ENCODE data around the gene SIGLEC9. TPM values are rescaled to one million over a fixed set of nuclear protein-coding genes. Genes with fewer than 3 reads are reported as not detected.

SIGLEC9 gene
- total and polyA plus RNA-seq, 2 of the 8 experiments (the other 6 are each of a cell fraction or from before 2014, with no cell fraction given) = not detected

- H2BK120ac ChIP-seq (replicated peaks; ENCODE audit: low read depth, low read length) = no peak overlapping the region
- ChIA-PET CTCF (ENCODE audit: partially characterized antibody) (interaction anchor here (1.1 to 1.5 kb wide), 4 partner anchors 8 to 99 kb away, joined by 4 to 5 read pairs (median 4); no protein-coding TSS in a partner anchor), POLR2A (ENCODE audit: partially characterized antibody) (no interaction called here)
- H3K23ac ChIP-seq (ENCODE audit: insufficient read length) = no peak overlapping the region
- H3K56ac ChIP-seq (replicated peaks; ENCODE audit: insufficient read length, low read depth, low read length) = no peak overlapping the region
- no peak overlapping the region for H3K4me2 ChIP-seq (ENCODE audit: insufficient read depth in 1 of 2, low read depth in 2 of 2, low read length in 2 of 2)
- H4K20me1 ChIP-seq (replicated peaks in 1 of 2; ENCODE audit: control insufficient read depth in 1 of 2, insufficient read depth in 2 of 2, low read length in 2 of 2) = no peaks in the 10 kb centered on the region
- no peak overlapping the region for H3K4me3 ChIP-seq (ENCODE audit: extremely low read depth in 1 of 4, insufficient read depth in 2 of 4, low read depth in 3 of 4, low read length in 4 of 4)
- H2AK5ac ChIP-seq (ENCODE audit: low read depth, low read length) = no peak overlapping the region
- no peak overlapping the region for H2BK20ac ChIP-seq (ENCODE audit: low read length)
- H4K8ac ChIP-seq (ENCODE audit: extremely low read depth, insufficient read depth, low read length) = no peak overlapping the region
- H2BK15ac ChIP-seq (ENCODE audit: low read length) = no peak overlapping the region
- H4K91ac ChIP-seq (replicated peaks; ENCODE audit: insufficient read length, low read length) = no peak overlapping the region
- H4K5ac ChIP-seq (ENCODE audit: insufficient read length, low read depth, low read length) = no peak overlapping the region
- H3K79me2 ChIP-seq (ENCODE audit: control insufficient read depth in 1 of 2, insufficient read depth in 2 of 2, low read length in 2 of 2) = no peaks in the 10 kb centered on the region
- no peaks in the 10 kb centered on the region; a peak in 1 of 7 replicates for H3K27me3 ChIP-seq (replicated peaks in 1 of 4; ENCODE audit: control insufficient read depth in 3 of 4, extremely low read depth in 1 of 4, insufficient read depth in 3 of 4, low read length in 3 of 4)
- no peak overlapping the region for H3K27ac ChIP-seq (ENCODE audit: low read depth, low read length)
- 86% methylated on average over 6 of the region's 6 CpGs; no CpG with 5 or more reads in 1 of the 2 experiments for WGBS, 2 experiments (ENCODE audit: extremely low coverage in 1 of 2, insufficient coverage in 1 of 2, insufficient read length in 1 of 2, insufficient replicate concordance in 2 of 2, low coverage in 1 of 2, low lambda C conversion rate in 2 of 2, missing lambda C conversion rate in 1 of 2)
- no peak overlapping the region for H3K18ac ChIP-seq (ENCODE audit: extremely low read depth, low read length)
- no peaks in the 10 kb centered on the region for H3K36me3 ChIP-seq (ENCODE audit: control insufficient read depth in 2 of 4, insufficient read depth in 4 of 4, low read length in 3 of 4)
- peaks cover 0 to 2% (median 0%) of the 10 kb centered on the region in 4 experiments; a peak in 1 of 7 replicates for H3K4me1 ChIP-seq (replicated peaks in 1 of 4; ENCODE audit: control insufficient read depth in 3 of 4, insufficient read depth in 4 of 4, low read length in 3 of 4)
- no peak overlapping the region; a peak in 1 of 7 replicates for H3K9ac ChIP-seq (replicated peaks in 1 of 4; ENCODE audit: extremely low read depth in 1 of 4, low read depth in 3 of 4, low read length in 3 of 4)
- no peak overlapping the region for H3K4ac ChIP-seq (replicated peaks; ENCODE audit: insufficient read length, low read depth, low read length)
- 0 out of 2 replicates have a peak overlapping the region, but pooled peaks have one; percentile 69 for H2AFZ ChIP-seq (ENCODE audit: low read length)
- no peaks in the 10 kb centered on the region; the same call in 1 of the 2 replicates for H3K23me2 ChIP-seq (ENCODE audit: low read depth, low read length)
- H3K9me3 ChIP-seq (ENCODE audit: insufficient read depth in 2 of 2, low read depth in 1 of 2, low read length in 1 of 2) = no peaks in the 10 kb centered on the region
- H3K79me1 ChIP-seq (ENCODE audit: low read depth, low read length) = no peaks in the 10 kb centered on the region
- FAIRE-seq = no peak
- H2BK5ac ChIP-seq (ENCODE audit: low read depth, low read length) = no peak overlapping the region
- DNase-seq (ENCODE audit: low read depth in 1 of 2, low spot score in 2 of 2) = no peak
- no peak overlapping the region for H2BK12ac ChIP-seq (ENCODE audit: low read depth, low read length)
- no peak overlapping the region for H3K14ac ChIP-seq (ENCODE audit: insufficient read length)
- TF ChIP-seq SP2 (IDR thresholded peaks at IDR 0.05; ENCODE audit: low read length) (no peak), POLR2AphosphoS5 (IDR thresholded peaks at IDR 0.05; ENCODE audit: low read depth, low read length) (no peak), CTBP2 (IDR thresholded peaks at IDR 0.05; ENCODE audit: borderline replicate concordance, insufficient read depth, insufficient read length, low read length) (no peak), TAF1 (IDR thresholded peaks at IDR 0.05; ENCODE audit: low read depth, low read length) (no peak), JUN (IDR thresholded peaks at IDR 0.05; ENCODE audit: low read depth, low read length) (no peak), SIN3A (conservative IDR thresholded peaks at IDR 0.05 in 1 of 2, IDR thresholded peaks at IDR 0.05 in 1 of 2; ENCODE audit: low read depth in 1 of 2, low read length in 2 of 2) (no peak), RNF2 (IDR thresholded peaks at IDR 0.05; ENCODE audit: borderline replicate concordance, low read depth, low read length, missing control alignments, poor library complexity, severe bottlenecking) (no peak), ATF3 (IDR thresholded peaks at IDR 0.05; ENCODE audit: insufficient read depth, low read depth, low read length) (no peak), NANOG (IDR thresholded peaks at IDR 0.05; ENCODE audit: insufficient read depth, low read depth, low read length, poor library complexity, severe bottlenecking) (no peak), EZH2 (IDR thresholded peaks at IDR 0.05; ENCODE audit: low read depth, low read length, severe bottlenecking) (no peak), BCL11A (IDR thresholded peaks at IDR 0.05; ENCODE audit: low read depth in 2 of 2, low read length in 2 of 2) (no peak), BACH1 (IDR thresholded peaks at IDR 0.05; ENCODE audit: low read length) (no peak), MAFK (IDR thresholded peaks at IDR 0.05; ENCODE audit: low read depth, low read length) (no peak)
Measured at GRCh38 chr19:51119611-51120010, 5.1 kb upstream of the SIGLEC9 start.

Data from H1 (cell line).